Stimulated activated naive CD4-positive, alpha-beta T cell (primary cell): Measurements from ENCODE around the gene PERP.
"Not testable (repeated sequence)": the region's sequence is repeated elsewhere in the genome, so short reads cannot be mapped to it uniquely, and the experiment has no call there.

Experiments
- DNase-seq, 6 experiments: peaks; one replicate each; lab custom pipeline; 2025; lab: John Stamatoyannopoulos, UW

The PERP gene

GRCh38 chr6:138105446-138105845 is 1.8 kb downstream of the PERP start:
- DNase-seq, result no peak

DNA sequence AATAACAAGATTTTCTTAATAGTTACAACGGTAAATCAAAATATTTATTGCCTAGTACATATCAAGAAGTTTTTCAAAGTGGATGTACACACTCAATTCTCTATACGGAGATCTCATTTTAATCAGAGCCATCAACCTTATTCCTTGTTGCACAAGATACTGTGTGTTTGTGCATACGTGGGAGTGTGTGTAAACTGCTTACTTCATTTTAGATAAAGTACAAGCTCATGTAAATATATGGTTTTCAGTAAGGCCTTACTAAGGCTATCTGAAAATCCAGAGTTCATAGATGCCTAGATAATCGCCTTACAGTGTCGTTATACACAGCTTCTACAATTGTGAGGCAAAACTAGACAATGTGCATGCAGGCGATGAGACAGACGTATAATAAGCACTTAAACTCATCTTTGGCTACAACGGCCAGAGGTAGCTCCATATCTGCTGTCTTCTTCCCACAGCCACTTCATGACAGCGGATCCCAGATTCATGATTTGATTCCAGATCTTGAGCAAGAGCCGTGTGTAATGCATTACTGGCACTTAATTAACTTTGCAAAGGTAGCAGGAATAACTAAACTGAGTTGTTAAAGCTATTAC is 2.5 kb downstream of the PERP start:
- DNase-seq, result no peak

GRCh38 chr6:138103871-138104270 is 3.3 kb downstream of the PERP start:
- no peak for DNase-seq

DNA sequence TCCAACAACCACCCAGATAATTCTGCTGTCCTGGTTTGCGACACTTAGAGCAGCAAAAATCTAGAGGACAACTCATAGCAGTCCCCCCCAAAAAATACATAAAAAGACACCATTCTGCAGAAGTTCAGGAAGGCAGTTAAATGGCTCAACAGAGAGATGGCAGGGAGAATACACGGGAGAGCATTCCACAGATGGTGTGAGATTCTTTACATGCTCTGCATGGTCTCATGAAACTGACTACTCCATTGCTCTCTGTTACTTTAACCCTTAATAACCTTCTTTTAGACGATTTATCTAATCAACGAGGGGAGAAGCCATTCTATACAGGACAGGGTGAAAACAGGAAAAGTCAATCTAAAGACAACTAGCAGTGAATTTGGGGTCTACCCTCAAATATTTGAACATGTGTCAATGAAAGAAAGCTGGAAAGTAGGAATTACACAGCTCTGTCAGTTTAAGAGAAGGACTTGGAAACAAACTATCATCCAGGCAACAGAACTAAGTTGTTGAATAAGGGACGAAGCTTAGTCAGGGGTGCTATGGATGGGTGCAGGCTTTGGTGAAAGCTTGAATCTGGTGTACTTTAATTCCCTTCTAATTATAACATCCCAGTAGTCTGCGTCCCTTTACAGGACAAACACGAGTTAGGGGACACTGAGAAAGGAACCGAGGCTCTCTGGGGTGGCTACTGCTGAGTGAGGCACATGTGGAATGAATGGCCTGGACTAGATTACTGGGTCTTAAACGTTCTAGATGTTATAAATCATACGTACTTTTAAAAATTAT is 5.1 kb downstream of the PERP start:
- DNase-seq, result no peak

GRCh38 chr6:138099832-138100231 is 7.4 kb downstream of the PERP start:
- no peak for DNase-seq

DNA sequence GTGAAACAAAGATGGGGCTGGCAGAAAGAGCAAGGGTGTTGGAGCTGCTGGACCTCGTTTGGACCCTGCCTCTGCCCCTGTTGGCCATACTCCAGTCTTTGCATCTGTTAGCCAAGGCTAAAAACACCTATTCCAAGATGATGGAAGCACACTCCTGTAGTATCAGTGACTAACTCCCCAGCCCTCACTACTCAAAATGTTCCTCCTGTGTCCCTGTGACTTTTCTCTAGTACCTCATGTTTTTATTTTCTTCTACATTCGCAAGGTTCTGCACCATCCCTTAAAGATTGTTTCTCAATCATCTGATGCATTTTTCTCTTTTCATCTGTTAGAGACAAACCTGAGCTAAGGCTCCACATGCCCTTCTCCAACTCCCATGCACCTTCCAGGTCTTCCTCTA is 8.9 kb downstream of the PERP start:
- no peak for DNase-seq

GRCh38 chr6:138094260-138094659 is 13.0 kb downstream of the PERP start:
- no peak for DNase-seq

- no peak for DNase-seq
These were observed 13.6 kb downstream of the PERP start for GRCh38 chr6:138093632-138094031.

- no peak for DNase-seq
These were observed 14.5 kb downstream of the PERP start for GRCh38 chr6:138092686-138093085.

DNA sequence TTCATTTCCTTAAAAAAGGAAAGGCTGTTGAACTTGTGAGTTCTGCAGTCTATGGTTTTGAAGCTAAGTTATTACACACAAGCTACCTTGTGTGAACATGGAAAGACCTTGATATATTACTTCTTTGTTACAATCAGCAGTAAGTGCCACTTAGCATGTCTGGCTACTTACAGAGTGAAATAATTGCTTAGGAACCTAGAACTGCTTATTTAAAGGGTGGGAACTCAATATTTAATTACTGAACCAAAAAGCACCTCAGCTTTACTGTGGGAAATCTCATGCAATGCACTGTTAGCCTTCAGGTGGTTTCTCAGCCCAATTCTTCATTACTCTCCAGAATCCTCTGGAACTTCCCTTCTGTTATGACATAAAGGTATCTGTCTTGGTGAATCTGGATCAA is 17.9 kb downstream of the PERP start:
- DNase-seq, result no peak

- no peak for DNase-seq
These were observed 18.9 kb downstream of the PERP start for GRCh38 chr6:138088326-138088762.

- DNase-seq, result no peak
These were observed 19.5 kb downstream of the PERP start for GRCh38 chr6:138087593-138088325.

DNA sequence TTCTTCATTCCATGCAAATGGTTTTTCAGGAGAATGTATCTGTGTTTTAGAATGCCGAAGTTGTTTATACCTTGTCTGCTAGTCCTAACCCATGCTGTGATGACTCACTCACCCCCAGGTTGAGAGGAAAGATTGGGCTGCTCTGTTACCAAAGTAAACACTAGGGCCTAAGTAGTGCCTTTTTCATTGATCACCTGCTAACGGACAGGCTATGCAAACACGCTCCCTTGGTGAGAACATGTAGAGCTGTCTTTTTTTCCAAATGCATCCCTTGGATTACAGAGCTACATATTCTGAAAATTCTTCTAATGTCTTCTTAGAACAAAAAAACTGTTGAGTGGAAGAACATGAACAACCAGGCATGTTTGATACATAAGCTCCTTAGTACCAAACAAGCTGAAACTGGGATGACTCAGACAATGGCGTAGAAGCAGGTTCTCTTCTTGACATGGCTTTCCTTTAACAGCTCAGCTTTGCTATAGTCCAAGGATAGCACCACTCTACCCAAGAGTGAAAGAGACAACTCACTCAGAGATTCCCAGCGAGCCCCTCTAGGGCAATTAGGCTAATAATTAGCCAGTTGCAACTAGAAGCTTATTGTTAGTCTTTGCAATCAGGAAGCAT is 20.5 kb downstream of the PERP start:
- DNase-seq, result no peak

DNA sequence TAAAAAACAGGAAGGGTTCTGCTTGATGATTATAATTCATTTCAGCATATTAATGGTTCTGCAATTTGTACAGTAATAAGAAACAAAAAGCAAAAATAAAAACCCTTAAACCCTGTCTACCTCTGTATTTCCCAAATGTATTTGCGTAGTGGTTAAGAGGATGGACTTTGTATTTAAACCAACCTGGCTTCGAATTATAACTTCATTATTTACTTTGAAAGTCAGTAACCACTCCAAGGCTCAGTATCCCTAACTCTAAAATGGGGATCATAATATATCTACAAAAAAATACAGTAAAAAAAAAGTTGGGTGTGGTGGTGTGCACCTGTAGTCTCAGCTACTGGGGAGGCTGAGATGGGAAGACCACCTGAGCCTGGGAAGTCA is 21.4 kb downstream of the PERP start:
- no peak for DNase-seq

GRCh38 chr6:138084904-138085838 is 22.0 kb downstream of the PERP start:
- no peak for DNase-seq

GRCh38 chr6:138082232-138082631 is 25.0 kb downstream of the PERP start:
- no peak for DNase-seq

- not testable (repeated sequence) for DNase-seq
These were observed 27.7 kb downstream of the PERP start for GRCh38 chr6:138079556-138079955.

DNA sequence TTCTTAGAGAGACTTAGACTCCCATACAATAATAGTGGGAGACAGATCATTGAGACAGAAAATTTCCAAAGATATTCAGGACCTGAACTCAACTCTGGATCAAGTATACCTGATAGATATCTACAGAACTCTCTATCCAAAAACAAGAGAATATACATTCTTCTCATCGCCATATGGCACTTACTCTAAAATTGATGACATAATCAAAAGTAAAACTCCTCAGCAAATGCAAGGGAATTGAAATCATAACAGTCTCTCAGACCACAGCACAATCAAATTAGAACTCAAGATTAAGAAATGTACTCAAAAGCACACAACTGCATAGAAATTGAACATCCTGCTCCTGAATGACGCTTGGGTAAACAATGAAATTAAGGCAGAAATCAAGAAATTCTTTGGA is 28.7 kb downstream of the PERP start:
- no peak for DNase-seq

DNA sequence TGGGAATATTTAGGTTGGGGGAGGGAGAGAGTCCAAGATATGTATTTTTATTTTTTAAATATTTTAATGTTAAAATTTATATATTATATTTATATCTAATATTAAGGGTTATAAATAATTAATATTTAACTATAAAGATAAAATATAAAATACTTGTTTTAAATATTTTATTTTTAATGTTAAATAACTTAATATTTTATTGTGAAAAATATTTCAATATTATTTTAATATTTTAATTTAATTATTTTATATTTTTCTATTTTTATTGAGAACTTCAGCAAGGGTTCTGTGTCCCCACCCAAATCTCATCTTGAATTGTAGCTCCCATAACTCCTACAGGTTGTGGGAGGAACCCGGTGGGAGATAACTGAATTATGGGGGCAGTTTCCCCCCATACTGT is 34.0 kb downstream of the PERP start:
- DNase-seq, result no peak

DNA sequence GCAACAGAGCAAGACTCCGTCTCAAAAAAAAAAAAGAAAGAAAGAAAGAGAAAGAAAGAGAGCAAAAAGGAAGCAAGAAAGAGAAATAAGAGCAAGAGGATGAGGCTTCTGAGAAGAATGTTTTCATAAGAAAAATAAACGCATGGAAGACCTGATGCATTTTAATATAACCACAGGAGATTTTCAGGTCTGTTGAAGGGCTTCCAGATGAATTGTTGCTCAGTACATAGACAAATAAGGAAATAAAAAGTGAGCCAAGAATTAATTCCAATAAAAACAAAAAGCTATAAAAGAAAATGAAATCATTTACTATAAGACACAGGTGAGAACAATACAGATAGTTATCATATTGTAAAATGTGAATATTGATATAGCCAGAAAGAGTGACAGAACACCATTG is 43.5 kb downstream of the PERP start:
- no peak for DNase-seq

DNA sequence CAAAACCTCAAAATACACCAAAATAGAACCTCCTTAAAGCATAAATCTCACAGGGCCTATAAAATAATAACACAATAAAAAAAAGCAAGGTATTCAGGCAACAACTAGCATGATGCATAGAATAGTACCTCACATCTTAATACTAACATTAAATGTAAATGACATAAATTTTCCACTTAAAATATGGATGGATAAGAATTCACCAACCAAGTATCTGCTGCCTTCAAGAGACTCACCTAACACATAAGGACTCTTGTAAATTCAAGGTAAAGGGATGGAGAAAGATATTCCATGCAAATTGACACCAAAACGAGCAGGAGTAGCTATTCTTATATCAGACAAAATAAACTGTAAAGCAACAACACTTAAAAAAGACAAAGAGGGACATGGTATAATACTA is 52.2 kb downstream of the PERP start:
- DNase-seq, result no peak

DNA sequence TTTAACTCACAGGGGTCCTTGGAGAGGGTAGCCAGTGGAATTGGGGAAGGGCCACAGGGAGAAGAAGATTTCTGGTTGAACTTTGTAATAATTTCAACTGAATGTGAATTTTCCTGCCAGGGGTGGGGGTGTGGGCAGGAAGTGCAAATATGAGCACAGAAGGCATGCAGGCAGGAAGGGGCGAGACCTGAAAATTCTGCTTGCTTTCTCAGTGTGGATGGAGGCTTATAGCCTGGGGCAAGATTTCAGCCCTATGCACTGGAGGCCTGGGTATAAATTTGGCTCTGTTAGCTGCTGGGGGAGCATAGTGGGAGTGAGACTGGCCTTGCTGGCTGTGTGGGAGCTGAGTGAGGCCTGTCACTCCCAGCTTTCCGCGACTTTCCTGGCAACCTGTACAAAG is 54.4 kb downstream of the PERP start:
- DNase-seq, result no peak
